GM12872 (cell line): Measurements from ENCODE around the gene NPR1.

Source experiments
- CTCF ChIP-seq: IDR thresholded peaks from 3 replicates; pipeline ENCODE4 v1.5.1; 2011; ENCODE audit warnings: low read depth, mild to moderate bottlenecking, low read length, moderate library complexity; ENCODE audit not compliant: insufficient read depth

The NPR1 gene

GRCh38 chr1:153633754-153634665 is 44.5 kb upstream of the NPR1 start, which contains the start of gene CHTOP:
TSS of gene CHTOP (plus strand) at chr1:153634066. CDS start at chr1:153636589, 2,523 bp downstream.
- no peak for TF ChIP-seq CTCF

- no peak for TF ChIP-seq CTCF
These were observed 42.6 kb upstream of the NPR1 start for GRCh38 chr1:153635872-153636271.

GRCh38 chr1:153636312-153636711 is 42.2 kb upstream of the NPR1 start:
- TF ChIP-seq CTCF: no peak

- TF ChIP-seq CTCF: no peak
These were observed 40.2 kb upstream of the NPR1 start for GRCh38 chr1:153638261-153638660.

- TF ChIP-seq CTCF: no peak
These were observed 39.2 kb upstream of the NPR1 start for GRCh38 chr1:153639280-153639679.

GRCh38 chr1:153640861-153641260 is 37.6 kb upstream of the NPR1 start:
- TF ChIP-seq CTCF: no peak

GRCh38 chr1:153642161-153642560 is 36.3 kb upstream of the NPR1 start:
- no peak for TF ChIP-seq CTCF
